ENCODE measurements around the gene C1orf167.

The C1orf167 gene

GRCh38 chr1:11757047-11757446 is 4.9 kb upstream of the C1orf167 start:
- DNase-seq = no peak
- intact Hi-C loops (cut with DNase I) = no loop called here

DNA sequence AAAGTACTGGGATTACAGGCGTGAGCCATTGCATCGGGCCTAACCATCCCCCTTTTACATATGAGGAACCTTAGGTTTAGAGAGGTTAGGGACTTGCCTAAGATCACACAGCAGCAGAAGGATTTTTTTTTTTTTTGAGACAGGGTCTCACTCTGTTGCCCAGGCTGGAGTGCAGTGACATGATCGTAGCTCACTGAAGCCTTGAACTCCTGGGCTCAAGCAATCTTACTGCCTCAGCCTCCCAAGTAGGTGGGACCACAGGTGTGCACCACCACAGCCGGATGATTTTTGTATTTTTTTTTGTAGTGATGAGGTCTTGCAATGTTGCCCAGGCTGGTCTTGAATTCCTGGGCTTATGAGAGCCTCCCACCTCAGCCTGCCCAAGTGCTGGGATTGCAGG is 2.2 kb upstream of the C1orf167 start:
- intact Hi-C loops (cut with DNase I) = no loop called here
- DNase-seq = no peak

DNA sequence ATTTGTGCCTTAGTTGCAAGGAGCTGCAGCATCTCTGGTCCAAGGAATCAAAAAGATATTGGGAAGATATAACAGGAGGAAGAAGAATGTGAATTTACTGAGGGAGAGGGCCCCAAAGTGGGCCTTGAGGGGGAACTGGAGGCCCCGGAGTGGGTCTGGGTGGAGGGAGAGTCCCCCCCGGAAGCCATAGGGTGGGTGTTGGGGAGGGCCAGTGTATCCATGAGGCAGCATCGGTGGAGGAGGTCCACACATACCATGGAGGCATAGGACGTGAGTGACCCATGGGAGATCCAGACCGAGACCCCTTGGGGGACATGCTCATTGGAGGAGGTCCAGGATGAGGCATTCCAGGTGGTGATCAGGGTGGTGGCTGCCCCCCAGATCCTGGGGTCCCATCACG is 708 bp upstream of the C1orf167 start:
- intact Hi-C loops (cut with DNase I) = no loop called here
- no peak for DNase-seq

GRCh38 chr1:11764115-11764514 is 2.1 kb downstream of the C1orf167 start:
- intact Hi-C loops (cut with DNase I) = no loop called here

GRCh38 chr1:11764519-11764918 is 2.5 kb downstream of the C1orf167 start:
- no peak for DNase-seq
- intact Hi-C loops (cut with DNase I) = no loop called here

More at GRCh38 chr1:11764115-11764514, 2.1 kb downstream of the C1orf167 start:
- DNase-seq = no peak

- DNase-seq = no peak
- intact Hi-C loops (cut with DNase I) = no loop called here
These were observed 3.9 kb downstream of the C1orf167 start for GRCh38 chr1:11765661-11766428.

DNA sequence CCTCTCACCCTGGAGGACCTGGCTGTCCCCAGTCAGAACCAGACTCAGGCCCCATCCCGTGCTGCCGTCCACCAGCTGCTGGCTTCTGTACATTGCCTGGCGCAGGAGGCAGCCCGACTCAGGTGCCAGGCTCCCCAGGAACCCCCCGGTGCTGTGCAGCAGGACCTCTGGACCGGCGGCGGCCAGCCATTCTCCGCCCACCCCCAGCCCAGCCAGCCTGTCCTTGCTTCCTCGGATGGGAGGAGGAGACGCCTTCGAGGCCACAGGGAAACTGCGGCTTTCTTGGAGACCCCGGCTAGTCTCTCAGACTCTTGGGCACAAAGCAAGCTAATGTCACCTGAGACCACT is 4.4 kb downstream of the C1orf167 start:
- intact Hi-C loops (cut with DNase I) = no loop called here
- DNase-seq = peak in 1 of 10 donors; percentile 81

DNA sequence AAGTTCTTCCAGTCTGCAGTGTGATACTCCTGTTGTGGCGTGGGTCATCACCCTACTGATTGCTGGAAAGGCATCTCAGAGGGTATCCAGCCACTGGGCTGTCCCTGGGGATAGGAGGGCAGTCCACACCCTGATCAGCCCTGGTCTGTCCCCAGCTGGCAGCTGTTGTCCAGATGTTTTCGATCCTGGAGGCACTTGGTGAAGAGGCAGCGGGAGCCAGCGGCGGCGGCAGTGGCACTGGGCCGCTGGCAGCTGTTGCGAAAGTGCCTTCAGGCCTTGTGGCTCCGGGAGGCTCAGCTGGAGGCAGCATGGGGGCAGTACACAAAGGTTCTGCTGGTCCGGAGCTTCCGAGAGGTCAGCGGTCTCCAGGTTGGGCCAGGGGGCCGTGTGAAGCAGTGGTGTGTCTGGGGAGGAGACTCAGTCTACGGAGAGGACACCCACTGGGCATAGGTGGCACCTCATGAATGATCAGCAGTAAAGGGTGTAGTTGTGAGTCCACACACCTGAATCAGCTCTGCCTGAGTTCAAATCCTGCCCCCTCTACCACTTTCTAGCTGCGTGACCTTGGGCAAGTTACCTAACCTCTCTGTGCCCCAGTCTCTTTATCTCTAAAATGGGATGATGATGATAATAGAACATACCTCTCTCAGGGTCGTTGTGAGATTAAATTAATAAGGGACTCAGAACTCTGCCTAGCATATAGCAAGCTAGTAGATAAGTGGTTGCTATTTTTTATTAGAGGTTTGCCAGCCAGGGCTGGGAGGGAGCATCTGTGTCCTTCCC is 6.1 kb downstream of the C1orf167 start:
- DNase-seq = no peak
- intact Hi-C loops (cut with DNase I) = no loop called here

GRCh38 chr1:11768821-11769220 is 6.8 kb downstream of the C1orf167 start:
- intact Hi-C loops (cut with DNase I) = no loop called here
- no peak for DNase-seq

DNA sequence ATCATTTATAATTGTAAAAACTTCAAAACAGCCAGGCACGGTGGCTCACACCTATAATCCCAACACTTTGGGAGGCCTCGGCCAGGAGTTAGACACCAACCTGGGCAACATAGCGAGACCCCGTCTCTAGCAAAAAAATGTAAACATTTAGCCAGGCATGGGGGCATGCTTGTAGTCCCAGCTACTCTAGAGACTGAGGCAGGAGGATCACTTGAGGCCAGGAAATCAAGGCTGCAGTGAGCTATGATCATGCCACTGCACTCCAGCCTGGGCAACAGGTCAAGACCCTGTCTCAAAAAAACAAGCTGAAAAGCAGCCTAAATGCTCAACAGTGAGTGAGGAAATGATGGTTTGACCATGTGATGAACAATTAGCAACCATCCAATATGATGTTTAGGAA is 7.3 kb downstream of the C1orf167 start:
- DNase-seq = no peak
- intact Hi-C loops (cut with DNase I) = no loop called here

GRCh38 chr1:11770011-11770410 is 8.0 kb downstream of the C1orf167 start:
- no peak for DNase-seq
- intact Hi-C loops (cut with DNase I) = no loop called here

DNA sequence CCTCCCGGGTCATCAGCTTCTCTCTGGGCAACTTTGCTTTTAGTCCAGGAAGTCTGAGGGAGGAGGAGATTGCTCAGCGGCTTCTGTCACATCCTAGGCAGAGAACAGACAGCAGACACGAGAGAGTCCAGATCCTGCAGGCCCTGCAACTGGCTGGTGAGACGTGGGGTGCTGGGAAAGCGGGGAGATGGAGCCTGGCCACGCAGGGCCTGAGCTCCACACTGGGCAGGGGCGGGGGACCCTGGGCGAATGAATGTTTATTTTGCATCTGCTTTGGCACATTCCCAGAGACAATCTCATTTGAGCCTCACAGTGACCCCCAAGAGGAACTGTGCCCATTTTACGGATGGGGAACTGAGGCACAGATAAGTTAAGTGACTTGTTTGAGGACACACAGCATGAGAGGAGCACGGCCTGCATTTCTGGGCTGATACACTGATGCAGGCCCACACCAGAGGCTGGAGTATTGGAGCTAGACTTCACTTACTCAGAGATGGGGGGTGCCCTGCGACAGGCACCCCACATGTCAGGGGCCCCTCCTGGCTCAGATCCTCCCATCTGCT is 9.6 kb downstream of the C1orf167 start:
- no peak for DNase-seq
- intact Hi-C loops (cut with DNase I) = no loop called here

DNA sequence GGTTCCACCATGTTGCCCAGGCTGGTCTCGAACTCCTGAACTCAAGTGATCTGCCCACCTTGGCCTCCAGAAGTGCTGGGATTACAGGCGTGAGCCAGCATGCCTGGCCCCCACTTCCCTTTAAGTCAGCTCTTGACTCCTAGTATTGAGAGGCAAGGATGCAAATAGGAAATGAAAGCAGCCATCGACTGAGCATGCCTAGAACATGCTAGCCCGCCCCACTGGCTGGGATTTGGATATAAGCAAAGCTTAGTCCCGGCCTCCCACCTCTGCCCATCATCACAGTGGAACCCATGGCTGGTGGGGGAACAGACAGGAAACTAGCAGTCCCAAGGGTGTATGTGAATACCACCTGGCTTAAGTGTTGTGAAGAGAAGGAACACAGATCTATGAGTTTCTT is 10.5 kb downstream of the C1orf167 start:
- intact Hi-C loops (cut with DNase I) = no loop called here
- no peak for DNase-seq

DNA sequence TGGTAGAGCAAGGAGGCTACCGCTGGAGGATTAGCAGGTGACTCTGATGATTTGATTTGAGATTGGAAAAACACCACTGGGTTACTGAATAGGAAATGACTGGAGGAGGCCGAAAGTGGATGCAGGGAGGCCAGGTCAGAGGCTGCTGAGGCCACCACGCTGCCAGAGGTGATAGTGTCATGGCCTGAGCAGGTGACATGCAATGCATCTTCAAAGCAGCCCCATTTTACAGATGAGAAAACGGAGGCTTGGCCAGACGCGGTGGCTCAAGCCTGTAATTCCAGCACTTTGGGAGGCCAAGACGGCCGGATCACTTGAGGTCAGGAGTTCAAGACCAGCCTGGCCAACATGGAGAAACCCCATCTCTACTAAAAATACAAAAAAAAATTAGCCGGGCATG is 12.8 kb downstream of the C1orf167 start:
- intact Hi-C loops (cut with DNase I) = no loop called here
- DNase-seq = no peak

DNA sequence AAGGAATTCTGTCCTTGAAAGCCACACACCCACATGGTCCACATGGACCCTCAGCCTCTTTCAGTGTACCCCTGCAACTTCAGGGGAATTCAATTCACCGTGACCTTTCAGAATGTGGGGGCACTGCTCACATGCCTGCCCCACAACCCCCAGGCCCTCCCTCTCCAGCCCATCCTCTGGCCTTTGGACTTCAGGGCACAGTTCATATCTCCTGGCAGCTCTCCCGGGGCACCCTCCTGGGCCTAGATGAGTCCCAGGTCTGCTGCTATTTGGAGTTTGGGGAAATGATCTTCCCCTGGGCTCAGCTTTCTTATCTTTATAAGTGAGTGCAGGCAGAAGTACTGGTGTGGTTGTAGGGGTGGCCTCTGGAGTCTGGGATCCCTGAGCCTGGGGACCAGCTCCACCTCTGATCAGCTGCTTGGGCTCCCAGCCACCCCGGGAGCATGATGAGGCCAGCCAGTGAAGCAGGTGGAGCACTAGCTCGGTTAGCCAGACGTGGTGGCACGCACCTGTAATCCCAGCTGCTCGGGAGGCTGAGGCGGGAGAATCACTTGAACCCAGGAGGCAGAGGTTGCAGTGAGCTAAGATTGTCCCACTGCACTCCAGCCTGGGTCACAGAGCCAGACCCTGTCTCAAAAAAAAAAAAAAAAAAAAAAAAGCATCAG is 15.8 kb downstream of the C1orf167 start:
- intact Hi-C loops (cut with DNase I) = no loop called here
- no peak for DNase-seq

GRCh38 chr1:11778336-11778735 is 16.3 kb downstream of the C1orf167 start:
- intact Hi-C loops (cut with DNase I) = no loop called here
- DNase-seq = no peak

- no peak for DNase-seq
These were observed 17.0 kb downstream of the C1orf167 start for GRCh38 chr1:11778844-11779623.

DNA sequence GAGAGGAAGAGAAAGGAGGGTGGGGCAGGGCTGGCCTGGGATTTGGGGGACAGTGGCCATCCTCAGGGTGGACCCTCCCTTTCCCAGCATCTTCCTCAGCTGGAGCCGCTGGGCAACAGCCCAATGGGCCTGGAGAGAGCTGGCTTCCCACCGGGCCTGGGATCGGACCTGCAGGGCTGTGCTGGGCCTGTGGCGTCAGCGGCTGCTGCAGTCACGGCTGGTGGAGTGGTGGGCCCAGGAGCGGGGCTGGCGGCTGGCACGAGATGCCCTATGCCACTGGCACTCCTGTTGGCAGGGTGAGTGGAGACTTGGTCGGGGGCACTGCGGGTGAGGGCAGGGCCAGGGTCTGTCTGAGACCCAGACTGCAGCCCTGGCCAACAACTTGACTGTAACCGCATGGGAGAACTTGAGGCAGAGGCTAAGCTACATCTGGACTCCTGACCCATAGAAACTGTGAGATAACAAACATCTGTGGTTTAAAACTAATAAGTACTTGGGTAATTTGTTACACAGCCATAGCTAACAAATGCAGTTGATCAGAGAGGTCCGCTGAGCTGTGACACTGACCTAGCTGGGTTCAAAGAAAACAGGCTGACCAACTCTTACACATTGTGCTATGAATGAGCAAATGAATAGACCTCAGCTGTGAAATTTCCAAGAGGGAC is 17.9 kb downstream of the C1orf167 start:
- intact Hi-C loops (cut with DNase I) = no loop called here
- no peak for DNase-seq

More at GRCh38 chr1:11778844-11779623, 17.0 kb downstream of the C1orf167 start:
- intact Hi-C loops (cut with DNase I) = no loop called here

GRCh38 chr1:11780380-11781147 is 18.6 kb downstream of the C1orf167 start:
- DNase-seq = no peak
- intact Hi-C loops (cut with DNase I) = no loop called here
